Measurements from ENCODE around the gene JUN.

- TF ChIP-seq CTCF (IDR thresholded peaks at IDR 0.05) = peak in 1 of 3 experiments; percentile 8
- peak; percentile 88 to 94 for TF ChIP-seq POLR2AphosphoS5 (IDR thresholded peaks at IDR 0.05)
- TF ChIP-seq POLR2A (IDR thresholded peaks at IDR 0.05; ENCODE audit: low read depth) = no peak
Measured at GRCh38 chr1:58815069-58815685, 31.3 kb upstream of the JUN start.

Data from esophagus muscularis mucosa (tissue), 3 donors.